ENCODE data around the gene EXOC6B. TPM values are rescaled to one million over a fixed set of nuclear protein-coding genes. Genes with fewer than 3 reads are reported as not detected.

EXOC6B gene
- polyA plus RNA-seq, 1 donor from 2014 or later: 3.2 TPM

GRCh38 chr2:72841462-72842125 is 15.8 kb upstream of the EXOC6B start:
- H3K4me3 Mint-ChIP-seq: no peak overlapping the region
- H3K27me3 Mint-ChIP-seq: peaks cover 11% of the 10 kb centered on the region
- no peak overlapping the region for H3K27ac Mint-ChIP-seq
- no peaks in the 10 kb centered on the region for H3K36me3 Mint-ChIP-seq
- no peaks in the 10 kb centered on the region for H3K4me1 Mint-ChIP-seq
- H3K9me3 Mint-ChIP-seq: no peaks in the 10 kb centered on the region

DNA sequence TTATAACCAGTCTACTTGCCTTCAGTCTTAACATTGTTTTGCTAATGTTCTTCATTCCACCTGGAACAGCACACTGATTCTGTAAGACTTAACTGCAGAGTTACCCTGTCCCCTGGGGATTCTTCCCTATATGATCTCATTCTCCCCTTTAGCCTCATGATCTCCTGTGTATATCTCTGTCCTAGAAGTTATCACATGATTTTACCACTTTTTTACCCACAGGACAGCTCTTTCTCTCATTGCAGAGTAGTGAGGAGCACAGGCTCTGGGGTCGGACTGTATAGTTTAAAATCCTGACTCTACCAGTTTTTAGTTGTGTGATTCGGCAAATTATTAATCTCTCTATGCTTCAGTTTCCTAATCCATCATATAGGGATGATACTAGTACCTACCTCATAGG is 14.2 kb upstream of the EXOC6B start:
- H3K27me3 Mint-ChIP-seq: peaks cover 18% of the 10 kb centered on the region
- H3K4me3 Mint-ChIP-seq: peak overlapping the region in 1 of 4 donors; percentile 1
- no peaks in the 10 kb centered on the region for H3K9me3 Mint-ChIP-seq
- no peak overlapping the region for H3K27ac Mint-ChIP-seq
- H3K4me1 Mint-ChIP-seq: no peaks in the 10 kb centered on the region
- no peaks in the 10 kb centered on the region for H3K36me3 Mint-ChIP-seq

- Mint-ChIP-seq H3K4me3 (no peak overlapping the region), H3K27ac (no peak overlapping the region), H3K9me3 (no peaks in the 10 kb centered on the region), H3K4me1 (peaks cover 0 to 2% (median 2%) of the 10 kb centered on the region in 3 donors), H3K36me3 (no peaks in the 10 kb centered on the region), H3K27me3 (peaks cover 8% of the 10 kb centered on the region)
Observed at GRCh38 chr2:72837171-72837570, 11.3 kb upstream of the EXOC6B start.

DNA sequence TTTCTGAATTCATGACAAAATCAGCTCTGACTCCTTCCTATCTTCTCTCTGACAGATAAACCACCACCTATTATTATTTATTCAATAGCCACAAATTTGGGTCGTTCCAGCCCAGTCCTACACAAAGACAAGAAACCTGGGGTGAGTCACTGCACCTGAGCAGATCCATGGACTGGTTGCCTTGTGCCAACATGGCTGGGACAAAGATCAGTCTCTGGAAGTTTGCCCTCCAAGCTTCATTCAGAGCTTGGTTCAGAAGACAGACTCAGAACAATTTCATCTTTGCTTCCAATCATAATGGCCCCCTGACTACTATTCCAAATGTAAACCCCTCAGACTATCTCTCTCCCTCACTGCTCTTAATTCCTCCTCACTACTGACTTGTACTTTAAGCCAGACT is 9.6 kb upstream of the EXOC6B start:
- H3K27ac Mint-ChIP-seq: no peak overlapping the region
- H3K4me3 Mint-ChIP-seq: no peak overlapping the region
- H3K36me3 Mint-ChIP-seq: no peaks in the 10 kb centered on the region
- peaks cover 0 to 2% (median 2%) of the 10 kb centered on the region in 3 donors for H3K4me1 Mint-ChIP-seq
- H3K27me3 Mint-ChIP-seq: peaks cover 11% of the 10 kb centered on the region
- no peaks in the 10 kb centered on the region for H3K9me3 Mint-ChIP-seq

GRCh38 chr2:72834596-72834995 is 8.8 kb upstream of the EXOC6B start:
- no peak overlapping the region for H3K4me3 Mint-ChIP-seq
- H3K27ac Mint-ChIP-seq: no peak overlapping the region
- peaks cover 14% of the 10 kb centered on the region for H3K27me3 Mint-ChIP-seq
- H3K9me3 Mint-ChIP-seq: no peaks in the 10 kb centered on the region
- no peaks in the 10 kb centered on the region for H3K36me3 Mint-ChIP-seq
- H3K4me1 Mint-ChIP-seq: peaks cover 0 to 6% (median 5%) of the 10 kb centered on the region in 3 donors

DNA sequence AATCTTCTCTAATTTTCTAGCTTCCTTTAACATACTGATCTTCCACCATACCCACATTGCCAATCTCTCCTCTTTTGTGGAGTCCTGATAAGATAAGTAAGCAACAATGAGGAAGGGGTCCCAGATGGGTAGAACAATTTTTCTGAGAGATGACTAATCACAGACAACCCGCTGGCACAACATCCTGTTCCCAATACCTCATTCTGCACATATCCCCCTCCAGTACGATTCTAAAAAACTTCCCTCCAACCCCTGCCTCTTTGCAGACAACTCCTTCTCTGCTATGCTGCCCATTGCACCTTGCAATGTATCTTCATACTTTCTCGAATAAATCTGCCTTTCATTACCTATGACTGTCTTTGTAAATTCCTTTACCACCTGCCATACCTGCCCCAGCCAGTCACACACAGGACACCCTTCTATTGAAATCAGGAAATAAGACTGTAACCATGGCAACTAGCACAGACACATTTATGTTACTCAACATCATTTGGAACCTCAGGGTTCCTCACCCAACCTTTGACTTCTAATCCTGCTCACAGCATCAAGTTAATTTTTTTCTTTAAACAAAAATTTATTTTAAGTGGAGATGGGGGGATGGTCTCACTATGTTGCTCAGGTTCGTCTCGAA is 7.4 kb upstream of the EXOC6B start:
- peak overlapping the region in 1 of 3 donors; percentile 19 for H3K27ac Mint-ChIP-seq
- H3K9me3 Mint-ChIP-seq: no peaks in the 10 kb centered on the region
- peaks cover 17% of the 10 kb centered on the region for H3K27me3 Mint-ChIP-seq
- peaks cover 0 to 6% (median 5%) of the 10 kb centered on the region in 3 donors for H3K4me1 Mint-ChIP-seq
- H3K36me3 Mint-ChIP-seq: no peaks in the 10 kb centered on the region
- H3K4me3 Mint-ChIP-seq: no peak overlapping the region

- Mint-ChIP-seq H3K9me3 (no peaks in the 10 kb centered on the region), H3K4me3 (no peak overlapping the region), H3K36me3 (no peaks in the 10 kb centered on the region), H3K27me3 (peaks cover 10% of the 10 kb centered on the region), H3K27ac (no peak overlapping the region), H3K4me1 (peaks cover under 1 to 6% (median 6%) of the 10 kb centered on the region in 3 donors)
Observed at GRCh38 chr2:72830273-72830672, 4.4 kb upstream of the EXOC6B start.

DNA sequence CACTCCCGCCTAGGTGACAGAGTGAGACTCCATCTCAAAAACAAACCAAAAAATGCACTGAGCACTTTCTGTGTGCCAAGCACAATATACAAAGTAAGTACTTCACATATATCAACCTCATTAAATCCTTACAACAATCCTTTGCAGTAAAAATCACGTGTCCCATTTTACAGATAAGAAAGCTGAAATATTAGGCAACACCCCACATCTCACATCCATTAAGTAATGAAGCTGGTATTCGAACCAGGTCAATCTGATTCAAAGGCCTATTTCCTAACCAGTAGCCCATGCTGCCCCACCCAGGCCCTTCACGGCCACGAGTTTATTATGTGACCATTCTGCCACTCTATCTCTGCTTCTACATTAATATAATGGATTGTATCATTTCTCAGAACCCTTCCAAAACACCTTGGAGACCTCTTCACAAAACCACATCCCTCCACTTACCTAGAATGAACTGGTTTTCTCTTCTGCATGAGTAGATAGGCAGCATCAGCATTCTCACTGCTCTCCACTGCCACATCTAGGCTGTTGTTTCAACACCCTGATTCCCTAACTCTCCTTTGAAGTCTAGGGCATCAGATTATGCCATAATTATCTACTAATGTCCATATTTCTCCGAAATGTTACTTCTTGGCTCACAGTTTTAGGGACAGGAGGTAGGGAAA is 3.1 kb upstream of the EXOC6B start:
- H3K9me3 Mint-ChIP-seq: no peaks in the 10 kb centered on the region
- no peak overlapping the region for H3K27ac Mint-ChIP-seq
- no peaks in the 10 kb centered on the region for H3K36me3 Mint-ChIP-seq
- peaks cover 14% of the 10 kb centered on the region for H3K27me3 Mint-ChIP-seq
- H3K4me3 Mint-ChIP-seq: peak overlapping the region in 1 of 4 donors; percentile 19
- peaks cover 14 to 18% (median 16%) of the 10 kb centered on the region in 3 donors for H3K4me1 Mint-ChIP-seq

DNA sequence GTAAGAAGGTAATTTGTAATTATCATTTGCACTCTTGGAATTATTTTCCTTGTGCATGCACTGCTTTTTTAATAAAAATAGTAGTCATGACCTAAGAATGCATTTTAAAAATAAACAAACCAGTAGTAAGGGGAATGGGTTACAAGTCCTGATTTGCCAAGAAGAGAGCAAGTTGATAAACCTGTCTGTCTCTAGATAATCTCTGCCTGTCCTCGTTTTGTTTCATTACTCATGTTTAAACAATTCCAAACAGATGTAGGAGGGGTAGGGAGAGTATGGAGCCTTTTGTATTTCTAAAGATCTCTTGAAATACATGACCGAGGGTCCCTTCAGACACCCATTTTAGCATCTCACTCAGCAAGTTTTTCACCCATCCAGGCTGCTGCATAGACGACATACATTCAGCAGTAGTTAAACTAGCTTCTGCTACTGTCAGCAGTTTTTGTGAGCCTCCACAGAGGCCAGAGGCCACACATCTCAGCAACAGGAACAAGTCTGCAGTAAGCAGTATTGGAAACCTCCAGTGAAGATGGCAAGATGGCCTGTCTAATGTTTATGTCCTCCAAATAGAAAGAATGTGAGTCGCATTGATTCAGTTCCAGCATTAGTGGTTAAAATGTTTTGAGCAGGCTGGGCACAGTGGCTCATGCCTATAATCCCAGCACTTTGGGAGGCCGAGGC is 2.3 kb upstream of the EXOC6B start:
- Mint-ChIP-seq H3K4me1 (peaks cover 15 to 17% (median 16%) of the 10 kb centered on the region in 3 donors), H3K27ac (no peak overlapping the region), H3K36me3 (peaks cover 1% of the 10 kb centered on the region), H3K9me3 (no peaks in the 10 kb centered on the region), H3K27me3 (peaks cover 14% of the 10 kb centered on the region), H3K4me3 (no peak overlapping the region)

DNA sequence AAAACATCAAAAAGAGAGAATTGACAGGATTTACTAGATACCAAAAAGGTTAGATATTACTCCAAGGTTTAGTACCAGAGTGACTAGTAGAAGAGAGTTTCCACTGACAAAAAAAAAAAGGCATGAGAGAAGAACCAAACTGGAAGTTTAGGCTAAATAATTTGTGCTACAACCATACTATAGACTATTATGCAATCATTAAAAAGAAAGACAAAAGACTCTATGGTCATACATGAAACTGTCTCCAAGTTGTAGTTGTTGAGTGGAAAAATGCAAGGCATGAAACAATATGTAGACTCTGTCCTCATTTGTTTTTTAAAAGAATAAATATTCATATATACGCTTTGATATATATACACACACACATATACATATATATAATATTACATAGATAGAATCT is 1.7 kb upstream of the EXOC6B start:
- Mint-ChIP-seq H3K4me3 (peak overlapping the region in 1 of 4 donors; percentile 27), H3K27ac (no peak overlapping the region), H3K36me3 (peaks cover 1% of the 10 kb centered on the region), H3K4me1 (peaks cover 15 to 22% (median 18%) of the 10 kb centered on the region in 3 donors), H3K27me3 (peaks cover 14% of the 10 kb centered on the region), H3K9me3 (no peaks in the 10 kb centered on the region)

- Mint-ChIP-seq H3K36me3 (peaks cover 1% of the 10 kb centered on the region), H3K27ac (peak overlapping the region in 1 of 3 donors; percentile 90), H3K4me1 (peaks cover 15 to 27% (median 23%) of the 10 kb centered on the region in 3 donors), H3K27me3 (peaks cover 14% of the 10 kb centered on the region), H3K9me3 (no peaks in the 10 kb centered on the region), H3K4me3 (peak overlapping the region; percentile 84 to 99 (median 96))
Observed at GRCh38 chr2:72826156-72826477, 284 bp upstream of the EXOC6B start.

- Mint-ChIP-seq H3K27ac (peak overlapping the region in 1 of 3 donors; percentile 34), H3K4me3 (peak overlapping the region; percentile 84 to 99 (median 94)), H3K27me3 (peaks cover 6% of the 10 kb centered on the region), H3K9me3 (no peaks in the 10 kb centered on the region), H3K4me1 (peaks cover 13 to 27% (median 23%) of the 10 kb centered on the region in 3 donors), H3K36me3 (peaks cover 1% of the 10 kb centered on the region)
Observed at GRCh38 chr2:72824224-72824842, 1.5 kb downstream of the EXOC6B start.

DNA sequence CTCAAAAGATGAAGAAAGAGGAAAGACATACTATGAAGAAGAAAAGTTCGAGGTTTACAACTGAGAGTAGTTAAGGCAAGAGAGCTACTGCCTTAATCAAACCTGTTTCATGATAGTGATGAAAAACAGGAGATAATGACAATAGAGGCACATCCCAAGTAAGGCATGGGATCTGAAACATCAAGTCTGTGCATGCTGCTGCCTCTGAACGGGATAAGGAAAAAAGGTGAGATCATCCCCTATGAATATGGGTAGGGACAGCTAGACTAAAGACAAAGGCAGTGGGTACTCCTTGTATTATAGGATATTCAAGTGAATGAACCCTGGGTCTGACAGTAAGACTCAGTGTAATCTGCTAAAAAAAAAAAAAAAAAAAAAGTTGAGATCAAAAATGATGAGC is 3.0 kb downstream of the EXOC6B start:
- Mint-ChIP-seq H3K4me3 (peak overlapping the region in 2 of 4 donors; percentile 0 to 9), H3K27ac (no peak overlapping the region), H3K36me3 (peaks cover 1% of the 10 kb centered on the region)

DNA sequence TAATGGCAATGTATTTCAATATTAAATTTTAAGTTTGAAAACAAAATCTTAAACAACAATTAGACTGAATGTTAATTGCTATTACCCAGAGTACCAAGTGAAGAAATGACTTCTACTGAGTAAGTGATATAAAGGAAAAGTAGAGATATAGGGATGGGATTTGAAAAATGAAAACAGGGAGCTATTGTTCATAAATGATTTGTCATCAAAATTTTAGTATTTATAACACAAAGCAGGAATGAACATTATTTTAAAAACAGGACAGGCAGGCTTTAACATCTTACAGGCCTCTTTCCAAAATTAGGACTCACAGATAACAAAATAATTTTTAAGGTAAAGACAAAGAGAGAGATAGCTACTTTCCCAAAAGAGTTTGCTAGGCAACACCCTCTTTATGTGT is 3.9 kb downstream of the EXOC6B start:
- Mint-ChIP-seq H3K27ac (no peak overlapping the region), H3K4me1 (peaks cover 16 to 32% (median 23%) of the 10 kb centered on the region in 3 donors)

More for the DNA sequence above, 3.0 kb downstream of the EXOC6B start:
- Mint-ChIP-seq H3K4me1 (peaks cover 16 to 30% (median 23%) of the 10 kb centered on the region in 3 donors), H3K9me3 (no peaks in the 10 kb centered on the region), H3K27me3 (peaks cover 3% of the 10 kb centered on the region)

More for the DNA sequence above, 3.9 kb downstream of the EXOC6B start:
- no peaks in the 10 kb centered on the region for H3K9me3 Mint-ChIP-seq
- peaks cover 1% of the 10 kb centered on the region for H3K36me3 Mint-ChIP-seq
- H3K27me3 Mint-ChIP-seq: peaks cover 3% of the 10 kb centered on the region
- peak overlapping the region in 1 of 4 donors; percentile 0 for H3K4me3 Mint-ChIP-seq

Measured in IgD-negative memory B cell (primary cell).